Parathyroid adenoma (tissue), 2 donors: ENCODE data around the gene DPYD.

Experiments used
- H2AFZ ChIP-seq: fragments of 300-600 bp; sonication (generic); one replicate; pipeline ENCODE4 v1.7.0; 2017; ENCODE audit warnings: antibody characterized with exemption, mild to moderate bottlenecking
- H3K27ac ChIP-seq: fragments of 300-600 bp; sonication (generic); one replicate; pipeline ENCODE4 v1.7.0; 2017
- H3K27me3 ChIP-seq: fragments of 300-600 bp; sonication (generic); one replicate; pipeline ENCODE4 v1.7.0; 2017; ENCODE audit warnings: low read length; ENCODE audit not compliant: control insufficient read depth, insufficient read depth
- H3K36me3 ChIP-seq: fragments of 300-600 bp; sonication (generic); one replicate; pipeline ENCODE4 v1.7.0; 2017; ENCODE audit warnings: low read length; ENCODE audit not compliant: control insufficient read depth, insufficient read depth
- H3K4me1 ChIP-seq: fragments of 300-600 bp; sonication (generic); one replicate; pipeline ENCODE4 v1.7.0; 2017; ENCODE audit warnings: control low read depth
- H3K4me2 ChIP-seq: fragments of 300-600 bp; sonication (generic); one replicate; pipeline ENCODE4 v1.7.0; 2017; ENCODE audit warnings: low read length
- H3K4me3 ChIP-seq: fragments of 300-600 bp; sonication (generic); one replicate; pipeline ENCODE4 v1.7.0; 2017; ENCODE audit warnings: low read depth, low read length
- H3K79me2 ChIP-seq: fragments of 300-600 bp; sonication (generic); one replicate; pipeline ENCODE4 v1.7.0; 2017; ENCODE audit warnings: control low read depth
- H3K9ac ChIP-seq: fragments of 300-600 bp; sonication (generic); one replicate; pipeline ENCODE4 v1.7.0; 2017; ENCODE audit warnings: mild to moderate bottlenecking
- H3K9me3 ChIP-seq: fragments of 300-600 bp; sonication (generic); one replicate; pipeline ENCODE4 v1.7.0; 2017; ENCODE audit warnings: low read length; ENCODE audit not compliant: control insufficient read depth
- CTCF ChIP-seq: fragments of 300-600 bp; sonication (generic); IDR thresholded peaks from one replicate; pipeline ENCODE4 v1.7.0; 2017; ENCODE audit warnings: antibody characterized with exemption, mild to moderate bottlenecking
- donor health status: primary hyperparathyroidism.

Gene DPYD

DNA sequence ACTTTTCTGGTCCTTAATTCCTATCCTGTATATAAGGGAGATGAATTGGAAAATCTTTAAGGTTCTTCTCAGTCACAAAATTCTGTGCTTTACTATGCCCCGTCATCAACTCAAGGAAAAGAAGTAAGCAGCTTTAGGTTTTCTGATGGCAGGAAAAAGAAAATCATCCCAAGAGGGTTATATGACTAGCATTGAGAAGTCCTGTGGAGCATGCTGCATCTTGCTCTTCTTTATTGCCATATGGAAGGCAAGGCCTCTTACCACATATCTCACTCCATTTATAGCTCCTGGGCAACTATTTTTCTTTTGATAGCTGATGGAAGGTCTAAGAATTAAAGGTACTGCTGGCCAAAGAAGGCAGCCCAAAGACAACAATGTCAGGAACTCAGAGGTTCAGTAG is 552.5 kb downstream of the DPYD start:
- Histone ChIP-seq H2AFZ (no peak overlapping the region), H3K4me1 (no peaks in the 10 kb centered on the region), H3K36me3 (no peaks in the 10 kb centered on the region), H3K9ac (no peak overlapping the region), H3K79me2 (no peaks in the 10 kb centered on the region), H3K4me3 (no peak overlapping the region), H3K4me2 (no peak overlapping the region), H3K27ac (no peak overlapping the region), H3K27me3 (no peaks in the 10 kb centered on the region), H3K9me3 (no peaks in the 10 kb centered on the region)
- no peak for TF ChIP-seq CTCF

GRCh38 chr1:97366984-97367383 is 553.9 kb downstream of the DPYD start:
- Histone ChIP-seq H3K9ac (no peak overlapping the region), H3K79me2 (no peaks in the 10 kb centered on the region), H3K27me3 (no peaks in the 10 kb centered on the region), H2AFZ (no peak overlapping the region), H3K4me1 (no peaks in the 10 kb centered on the region), H3K4me3 (no peak overlapping the region), H3K36me3 (no peaks in the 10 kb centered on the region), H3K4me2 (no peak overlapping the region), H3K27ac (no peak overlapping the region), H3K9me3 (no peaks in the 10 kb centered on the region)
- TF ChIP-seq CTCF = no peak

- no peaks in the 10 kb centered on the region for H3K27me3 ChIP-seq
- no peak overlapping the region for H3K9ac ChIP-seq
- no peak overlapping the region for H3K4me2 ChIP-seq
- no peaks in the 10 kb centered on the region for H3K79me2 ChIP-seq
- TF ChIP-seq CTCF = no peak
- H3K4me1 ChIP-seq = no peaks in the 10 kb centered on the region
- H3K27ac ChIP-seq = no peak overlapping the region
- no peak overlapping the region for H3K4me3 ChIP-seq
- no peaks in the 10 kb centered on the region for H3K36me3 ChIP-seq
- H3K9me3 ChIP-seq = no peaks in the 10 kb centered on the region
- no peak overlapping the region for H2AFZ ChIP-seq
Observed at GRCh38 chr1:97365026-97365425, 555.8 kb downstream of the DPYD start.

DNA sequence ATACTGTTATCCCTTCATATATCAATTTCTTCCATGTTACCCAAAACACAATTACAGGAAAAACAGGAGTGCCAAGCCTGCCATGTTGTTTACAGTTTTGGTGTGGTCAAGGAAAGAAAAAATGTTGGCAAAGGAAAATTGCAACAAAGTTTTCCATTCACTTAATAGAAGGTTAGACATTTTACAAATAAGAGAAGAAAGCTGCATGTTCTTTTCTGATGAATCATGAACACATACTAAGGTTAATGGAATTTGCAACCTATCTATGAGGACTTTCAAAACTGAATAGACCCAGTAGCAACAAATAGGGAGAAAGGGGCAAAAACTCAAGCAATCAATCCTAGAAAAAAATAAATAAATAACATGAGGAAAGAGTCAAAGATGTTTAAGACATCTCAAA is 556.7 kb downstream of the DPYD start:
- no peak for TF ChIP-seq CTCF
- H2AFZ ChIP-seq = no peak overlapping the region
- H3K4me2 ChIP-seq = no peak overlapping the region
- no peaks in the 10 kb centered on the region for H3K4me1 ChIP-seq
- H3K9ac ChIP-seq = no peak overlapping the region
- no peaks in the 10 kb centered on the region for H3K9me3 ChIP-seq
- no peak overlapping the region for H3K27ac ChIP-seq
- no peaks in the 10 kb centered on the region for H3K79me2 ChIP-seq
- no peaks in the 10 kb centered on the region for H3K27me3 ChIP-seq
- H3K36me3 ChIP-seq = no peaks in the 10 kb centered on the region
- no peak overlapping the region for H3K4me3 ChIP-seq

GRCh38 chr1:97356309-97356708 is 564.5 kb downstream of the DPYD start:
- no peaks in the 10 kb centered on the region for H3K36me3 ChIP-seq
- no peaks in the 10 kb centered on the region for H3K9me3 ChIP-seq
- no peak overlapping the region for H2AFZ ChIP-seq
- no peaks in the 10 kb centered on the region for H3K27me3 ChIP-seq
- H3K4me2 ChIP-seq = no peak overlapping the region
- H3K4me3 ChIP-seq = no peak overlapping the region
- H3K9ac ChIP-seq = no peak overlapping the region
- no peaks in the 10 kb centered on the region for H3K4me1 ChIP-seq
- no peaks in the 10 kb centered on the region for H3K79me2 ChIP-seq
- H3K27ac ChIP-seq = no peak overlapping the region
- TF ChIP-seq CTCF = no peak
